SHP77 (cell line): ENCODE measurements around the gene IQCB1.
"Not testable (repeated sequence)": the region's sequence is repeated elsewhere in the genome, so short reads cannot be mapped to it uniquely, and the experiment has no call there.

Experiments used
- DNase-seq, 2 experiments: peaks; one replicate each; lab custom pipeline; 2025; lab: John Stamatoyannopoulos, UW

The IQCB1 gene

GRCh38 chr3:121834671-121835464 is at the start of gene IQCB1, which contains the start of gene EAF2:
Gene IQCB1, minus strand, starts transcription at chr3:121835060. Its CDS starts 6,100 bp downstream, at chr3:121828960.
Gene EAF2, plus strand, starts transcription at chr3:121835209. Its CDS starts 77 bp downstream, at chr3:121835286.
- peak; percentile 87 to 92 for DNase-seq

- peak; percentile 4 to 6 for DNase-seq
These were observed 48.6 kb upstream of the IQCB1 start for GRCh38 chr3:121883507-121883906.

GRCh38 chr3:121878411-121878810 is 43.6 kb upstream of the IQCB1 start:
- DNase-seq = no peak

GRCh38 chr3:121871430-121871829 is 36.6 kb upstream of the IQCB1 start:
- no peak for DNase-seq

- no peak for DNase-seq
These were observed 35.9 kb upstream of the IQCB1 start for GRCh38 chr3:121870717-121871116.

GRCh38 chr3:121869736-121870135 is 34.9 kb upstream of the IQCB1 start:
- no peak for DNase-seq

- DNase-seq = no peak
These were observed 28.9 kb upstream of the IQCB1 start for GRCh38 chr3:121863801-121864200.

GRCh38 chr3:121863247-121863646 is 28.4 kb upstream of the IQCB1 start:
- DNase-seq = not testable (repeated sequence)

- DNase-seq = not testable (repeated sequence)
These were observed 22.9 kb upstream of the IQCB1 start for GRCh38 chr3:121857778-121858177.

GRCh38 chr3:121855555-121855954 is 20.7 kb upstream of the IQCB1 start:
- peak in 1 of 2 experiments; percentile 2 for DNase-seq

- DNase-seq = no peak
These were observed 17.4 kb upstream of the IQCB1 start for GRCh38 chr3:121852256-121852655.

- no peak for DNase-seq
These were observed 10.0 kb upstream of the IQCB1 start for GRCh38 chr3:121844892-121845291.

- no peak for DNase-seq
These were observed 5.1 kb upstream of the IQCB1 start for GRCh38 chr3:121839962-121840361.

GRCh38 chr3:121836481-121836880 is 1.6 kb upstream of the IQCB1 start:
- DNase-seq = no peak

- no peak for DNase-seq
These were observed 1.2 kb upstream of the IQCB1 start for GRCh38 chr3:121836064-121836463.

GRCh38 chr3:121835465-121835801 is 573 bp upstream of the IQCB1 start:
- peak in 1 of 2 experiments; percentile 13 for DNase-seq

GRCh38 chr3:121834157-121834670 is 646 bp downstream of the IQCB1 start:
- DNase-seq = no peak

- DNase-seq = no peak
These were observed 11.9 kb downstream of the IQCB1 start for GRCh38 chr3:121822973-121823372.

- DNase-seq = no peak
These were observed 13.2 kb downstream of the IQCB1 start for GRCh38 chr3:121821421-121822199.

- DNase-seq = no peak
These were observed 15.6 kb downstream of the IQCB1 start for GRCh38 chr3:121819236-121819635.

- no peak for DNase-seq
These were observed 16.3 kb downstream of the IQCB1 start for GRCh38 chr3:121818578-121818977.

GRCh38 chr3:121817753-121818152 is 17.1 kb downstream of the IQCB1 start:
- no peak for DNase-seq

- no peak for DNase-seq
These were observed 25.6 kb downstream of the IQCB1 start for GRCh38 chr3:121809249-121809648.
